Activated naive CD8-positive, alpha-beta T cell treated with anti-CD3 and anti-CD28 coated beads, Interleukin-2, amount 50 U/mL, for 24 hours (primary cell): ENCODE results near the gene GAGE2A.
"Not testable (repeated sequence)": the region's sequence is repeated elsewhere in the genome, so short reads cannot be mapped to it uniquely, and the experiment has no call there.

ENCODE experiments used
- ATAC-seq: fragments of 150-1000 bp; cut with Tn5 transposase; one replicate; pipeline ENCODE4 v1.10.0; 2021
- DNase-seq: peaks from one replicate; pipeline ENCODE4 v3.0.0; 2021
- H3K27ac Mint-ChIP-seq: one replicate; pipeline ENCODE4 v1.8.0; 2021; ENCODE audit warnings: mild to moderate bottlenecking, mixed read lengths
- H3K27me3 Mint-ChIP-seq: one replicate; pipeline ENCODE4 v1.8.0; 2021; ENCODE audit warnings: mixed read lengths
- H3K36me3 Mint-ChIP-seq: one replicate; pipeline ENCODE4 v1.8.0; 2021; ENCODE audit warnings: low read depth, mixed read lengths
- H3K4me1 Mint-ChIP-seq: one replicate; pipeline ENCODE4 v1.8.0; 2021; ENCODE audit warnings: mixed read lengths
- H3K4me3 Mint-ChIP-seq: one replicate; pipeline ENCODE4 v1.8.0; 2021; ENCODE audit warnings: mild to moderate bottlenecking, moderate library complexity, mixed read lengths
- H3K9me3 Mint-ChIP-seq: one replicate; pipeline ENCODE4 v1.8.0; 2021; ENCODE audit warnings: mixed read lengths

Gene GAGE2A

GRCh38 chrX:49589196-49589595 is at the start of gene GAGE2A:
TSS of gene GAGE2A (plus strand) at chrX:49589496. CDS start at chrX:49590651, 1,155 bp downstream.
- not testable (repeated sequence) for H3K27ac Mint-ChIP-seq, H3K27me3 Mint-ChIP-seq, ATAC-seq, H3K9me3 Mint-ChIP-seq, H3K36me3 Mint-ChIP-seq, DNase-seq, H3K4me3 Mint-ChIP-seq, H3K4me1 Mint-ChIP-seq

- H3K27ac Mint-ChIP-seq, H3K4me1 Mint-ChIP-seq, H3K4me3 Mint-ChIP-seq, H3K36me3 Mint-ChIP-seq, ATAC-seq, H3K27me3 Mint-ChIP-seq, H3K9me3 Mint-ChIP-seq, DNase-seq: not testable (repeated sequence)
Measured at GRCh38 chrX:49541433-49541832, 47.9 kb upstream of the GAGE2A start, which contains the start of gene GAGE12D. TSS of gene GAGE12D (plus strand) at chrX:49541733. CDS start at chrX:49542888, 1,155 bp downstream.

GRCh38 chrX:49550989-49551388 is 38.3 kb upstream of the GAGE2A start, which contains the start of gene GAGE12E:
TSS of gene GAGE12E (plus strand) at chrX:49551289. CDS start at chrX:49552444, 1,155 bp downstream.
- DNase-seq, H3K9me3 Mint-ChIP-seq, H3K36me3 Mint-ChIP-seq, H3K4me3 Mint-ChIP-seq, H3K27me3 Mint-ChIP-seq, H3K4me1 Mint-ChIP-seq, H3K27ac Mint-ChIP-seq, ATAC-seq: not testable (repeated sequence)

GRCh38 chrX:49560542-49560941 is 28.8 kb upstream of the GAGE2A start, which contains the start of gene GAGE12F:
TSS of gene GAGE12F (plus strand) at chrX:49560842. CDS start at chrX:49561997, 1,155 bp downstream.
- not testable (repeated sequence) for H3K36me3 Mint-ChIP-seq, H3K9me3 Mint-ChIP-seq, ATAC-seq, DNase-seq, H3K27ac Mint-ChIP-seq, H3K4me1 Mint-ChIP-seq, H3K4me3 Mint-ChIP-seq, H3K27me3 Mint-ChIP-seq

GRCh38 chrX:49568728-49569127 is 20.6 kb upstream of the GAGE2A start:
- not testable (repeated sequence) for H3K27me3 Mint-ChIP-seq, ATAC-seq, H3K4me1 Mint-ChIP-seq, H3K9me3 Mint-ChIP-seq, H3K36me3 Mint-ChIP-seq, DNase-seq, H3K27ac Mint-ChIP-seq, H3K4me3 Mint-ChIP-seq

- H3K36me3 Mint-ChIP-seq, H3K27me3 Mint-ChIP-seq, H3K4me3 Mint-ChIP-seq, H3K4me1 Mint-ChIP-seq, ATAC-seq, H3K9me3 Mint-ChIP-seq, DNase-seq, H3K27ac Mint-ChIP-seq: not testable (repeated sequence)
Measured at GRCh38 chrX:49569152-49569551, 20.1 kb upstream of the GAGE2A start.

- H3K4me1 Mint-ChIP-seq, DNase-seq, H3K27me3 Mint-ChIP-seq, H3K4me3 Mint-ChIP-seq, H3K27ac Mint-ChIP-seq, H3K36me3 Mint-ChIP-seq, H3K9me3 Mint-ChIP-seq, ATAC-seq: not testable (repeated sequence)
Measured at GRCh38 chrX:49570100-49570499, 19.2 kb upstream of the GAGE2A start, which contains the start of gene GAGE12G. TSS of gene GAGE12G (plus strand) at chrX:49570400. CDS start at chrX:49571555, 1,155 bp downstream.

- not testable (repeated sequence) for ATAC-seq, H3K4me1 Mint-ChIP-seq, H3K9me3 Mint-ChIP-seq, DNase-seq, H3K36me3 Mint-ChIP-seq, H3K27ac Mint-ChIP-seq, H3K4me3 Mint-ChIP-seq, H3K27me3 Mint-ChIP-seq
Measured at GRCh38 chrX:49579649-49580048, 9.6 kb upstream of the GAGE2A start, which contains the start of gene GAGE12H. TSS of gene GAGE12H (plus strand) at chrX:49579949. CDS start at chrX:49581104, 1,155 bp downstream.

GRCh38 chrX:49589769-49590478 is 628 bp downstream of the GAGE2A start:
- H3K4me1 Mint-ChIP-seq, H3K27me3 Mint-ChIP-seq, ATAC-seq, H3K27ac Mint-ChIP-seq, H3K36me3 Mint-ChIP-seq, H3K9me3 Mint-ChIP-seq, H3K4me3 Mint-ChIP-seq: not testable (repeated sequence)
- DNase-seq, result peak; percentile 1

GRCh38 chrX:49590488-49590887 is 1.2 kb downstream of the GAGE2A start:
- H3K27ac Mint-ChIP-seq, H3K27me3 Mint-ChIP-seq, H3K9me3 Mint-ChIP-seq, H3K4me3 Mint-ChIP-seq, DNase-seq, H3K36me3 Mint-ChIP-seq, ATAC-seq, H3K4me1 Mint-ChIP-seq: not testable (repeated sequence)

- not testable (repeated sequence) for ATAC-seq, H3K36me3 Mint-ChIP-seq, H3K9me3 Mint-ChIP-seq, DNase-seq, H3K4me1 Mint-ChIP-seq, H3K27ac Mint-ChIP-seq, H3K4me3 Mint-ChIP-seq, H3K27me3 Mint-ChIP-seq
Measured at GRCh38 chrX:49598720-49599119, 9.4 kb downstream of the GAGE2A start, which contains the start of gene GAGE1. TSS of gene GAGE1 (plus strand) at chrX:49599020. CDS start at chrX:49600175, 1,155 bp downstream.

- Mint-ChIP-seq H3K27ac (no peak overlapping the region), H3K27me3 (no peaks in the 10 kb centered on the region), H3K36me3 (no peaks in the 10 kb centered on the region)
Measured at GRCh38 chrX:49610718-49611310, 21.5 kb downstream of the GAGE2A start.

GRCh38 chrX:49618574-49618973 is 29.3 kb downstream of the GAGE2A start:
- ATAC-seq, result no peak
- no peaks in the 10 kb centered on the region for H3K36me3 Mint-ChIP-seq
- H3K9me3 Mint-ChIP-seq, result no peaks in the 10 kb centered on the region
- H3K27me3 Mint-ChIP-seq, result no peaks in the 10 kb centered on the region
- H3K27ac Mint-ChIP-seq, result no peak overlapping the region
- no peak overlapping the region for H3K4me3 Mint-ChIP-seq
- no peak for DNase-seq
- H3K4me1 Mint-ChIP-seq, result no peaks in the 10 kb centered on the region

More at GRCh38 chrX:49610718-49611310, 21.5 kb downstream of the GAGE2A start:
- H3K4me1 Mint-ChIP-seq, result no peaks in the 10 kb centered on the region
- no peak for DNase-seq
- no peaks in the 10 kb centered on the region for H3K9me3 Mint-ChIP-seq
- ATAC-seq, result no peak
- H3K4me3 Mint-ChIP-seq, result no peak overlapping the region

- no peaks in the 10 kb centered on the region for H3K4me1 Mint-ChIP-seq
- H3K4me3 Mint-ChIP-seq, result peak overlapping the region; percentile 51
- H3K27me3 Mint-ChIP-seq, result peaks cover 2% of the 10 kb centered on the region
- no peak overlapping the region for H3K27ac Mint-ChIP-seq
- ATAC-seq (no peak), DNase-seq (peak; percentile 29)
- H3K36me3 Mint-ChIP-seq, result no peaks in the 10 kb centered on the region
- H3K9me3 Mint-ChIP-seq, result peaks cover 3% of the 10 kb centered on the region
Measured at GRCh38 chrX:49627086-49627777, 37.9 kb downstream of the GAGE2A start.
